Germinal center (tissue), 1 donor: Measurements from ENCODE around the gene RAB3IP.
"Not testable (repeated sequence)": the region's sequence is repeated elsewhere in the genome, so short reads cannot be mapped to it uniquely, and the experiment has no call there.

ENCODE experiments used
- DNase-seq: peaks from one replicate; pipeline ENCODE4 v3.0.0; 2012; ENCODE audit warnings: mixed read lengths, low spot score

Gene RAB3IP

DNA sequence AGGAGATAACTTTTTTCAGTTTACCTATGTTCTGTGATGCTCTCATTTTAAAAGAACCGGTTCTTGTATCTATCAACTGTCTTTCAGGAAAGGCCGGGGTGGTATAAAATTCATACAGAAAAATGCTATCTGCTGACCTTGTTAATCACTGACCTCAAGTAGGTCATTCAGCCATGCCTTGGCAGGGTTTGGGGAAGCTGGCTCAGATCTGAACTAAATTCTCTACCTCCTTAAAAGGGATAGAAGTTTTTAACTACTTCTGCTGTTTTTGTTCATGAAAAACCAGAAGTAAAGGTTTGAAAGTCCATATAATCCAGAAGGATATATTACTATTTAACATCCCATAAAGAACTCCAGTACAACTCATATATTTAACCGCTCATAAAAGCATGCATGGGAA lies 96.4 kb downstream of the RAB3IP start:
- DNase-seq: no peak

DNA sequence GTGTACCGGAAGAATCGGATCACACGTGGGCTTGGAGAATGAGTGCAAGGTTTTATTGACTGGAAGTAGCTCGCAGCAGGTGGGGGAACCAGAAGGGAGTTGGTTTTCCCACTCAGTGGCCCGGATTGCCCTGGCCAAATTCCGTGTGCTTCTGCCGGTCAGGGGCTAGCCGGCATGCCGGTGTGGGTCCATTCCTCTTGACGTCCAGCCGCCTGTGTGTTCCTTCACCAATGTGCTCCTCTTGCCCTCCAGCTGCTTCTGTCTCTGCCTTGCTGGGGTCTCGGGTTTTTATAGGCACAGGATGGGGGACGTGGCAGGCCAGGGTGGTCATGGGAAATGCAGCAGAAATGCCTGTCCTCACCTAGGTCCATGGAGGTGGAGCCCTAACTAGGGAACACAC lies 97.4 kb downstream of the RAB3IP start:
- DNase-seq: no peak

DNA sequence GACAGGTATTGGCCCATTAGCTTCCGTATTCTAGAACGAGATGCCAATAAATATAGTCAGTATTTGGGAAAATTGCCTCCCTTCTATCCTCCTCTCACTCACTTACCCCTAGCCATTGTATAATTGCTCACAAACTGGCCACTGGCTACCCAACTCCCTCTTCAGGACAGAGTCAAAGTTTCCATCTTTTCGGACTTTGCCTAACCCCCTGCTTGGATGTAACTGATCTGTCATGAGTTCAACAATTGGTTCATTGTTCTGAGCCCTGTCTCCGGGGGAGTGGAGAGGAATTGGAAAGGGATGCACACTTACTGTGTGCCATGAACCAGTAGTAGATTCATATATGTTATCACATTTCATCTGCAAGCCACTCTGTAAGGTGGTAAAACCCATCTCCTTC lies 98.5 kb downstream of the RAB3IP start:
- no peak for DNase-seq

DNA sequence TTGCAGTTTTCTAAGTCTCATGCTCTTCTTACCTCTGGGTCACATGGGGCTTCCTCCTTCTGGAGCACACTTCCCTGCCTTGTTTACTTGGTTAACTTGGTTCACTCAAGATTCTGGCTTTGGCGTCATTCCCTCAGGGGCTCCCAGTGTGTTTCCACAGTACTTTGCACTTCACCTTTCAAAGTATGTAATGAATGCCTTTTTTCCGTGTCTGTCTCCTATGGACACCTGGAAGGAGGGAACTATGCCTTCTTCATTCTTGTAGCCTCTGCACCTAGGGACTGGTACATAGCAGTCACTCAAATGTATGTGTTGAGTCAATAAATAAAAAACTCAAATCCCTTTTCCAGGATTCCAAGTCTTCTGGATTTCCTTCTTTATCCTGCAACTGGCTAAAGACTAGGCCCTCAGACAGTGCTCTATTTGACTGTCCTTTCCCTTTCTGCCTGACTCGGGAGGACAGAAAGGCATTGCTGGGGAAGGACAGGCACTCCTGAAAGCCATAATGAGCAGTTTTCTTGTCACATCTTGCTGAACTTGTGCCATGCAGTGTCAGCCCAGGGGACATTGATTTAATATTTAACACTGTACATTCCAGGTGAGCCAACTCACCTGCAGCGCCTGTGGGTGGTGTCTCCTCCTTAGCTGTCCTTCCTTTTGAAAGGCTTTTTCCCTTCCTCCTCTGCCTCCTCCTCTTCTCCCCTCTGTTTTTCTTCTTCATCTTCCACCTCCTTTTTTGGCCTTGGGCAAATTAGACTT lies 99.2 kb downstream of the RAB3IP start:
- DNase-seq: no peak

DNA sequence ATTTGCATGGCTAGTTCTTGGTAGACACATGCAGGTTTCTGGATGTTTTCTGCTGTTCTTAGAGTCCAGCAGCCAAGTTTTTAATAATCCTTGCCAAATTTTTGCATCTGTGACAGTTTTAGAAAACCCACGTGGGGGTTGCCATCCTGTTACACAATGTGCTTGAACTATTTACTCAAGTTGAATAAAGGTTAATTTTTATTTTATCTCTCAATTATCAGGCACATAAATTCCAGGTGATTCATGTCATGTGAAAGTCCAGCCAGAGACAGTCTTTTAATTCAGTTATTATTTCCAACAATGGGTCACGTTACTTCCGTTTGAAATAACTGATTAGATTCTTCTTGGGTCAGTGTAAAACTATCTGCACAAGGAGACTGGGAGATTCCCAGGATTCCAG lies 102.1 kb downstream of the RAB3IP start:
- DNase-seq: no peak

DNA sequence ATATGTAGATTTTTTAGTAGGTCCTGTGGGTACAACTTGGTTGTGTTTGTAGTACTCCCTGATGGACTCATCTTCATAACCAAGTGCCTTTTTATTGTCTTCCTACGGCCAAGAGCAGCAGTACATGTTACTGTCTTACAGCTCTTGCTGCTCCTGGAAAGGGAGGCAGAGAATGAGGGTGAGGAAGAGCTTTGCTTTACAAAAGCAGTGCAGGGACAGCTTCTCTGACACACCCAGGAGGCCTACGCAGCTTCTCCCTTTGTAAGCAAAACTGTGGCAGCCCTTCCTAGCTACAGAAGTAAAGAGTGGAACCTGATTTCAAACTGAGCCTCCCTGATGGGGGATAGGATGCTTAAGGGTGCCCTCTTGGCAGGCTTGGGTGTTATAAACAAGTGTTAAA lies 104.9 kb downstream of the RAB3IP start:
- no peak for DNase-seq

DNA sequence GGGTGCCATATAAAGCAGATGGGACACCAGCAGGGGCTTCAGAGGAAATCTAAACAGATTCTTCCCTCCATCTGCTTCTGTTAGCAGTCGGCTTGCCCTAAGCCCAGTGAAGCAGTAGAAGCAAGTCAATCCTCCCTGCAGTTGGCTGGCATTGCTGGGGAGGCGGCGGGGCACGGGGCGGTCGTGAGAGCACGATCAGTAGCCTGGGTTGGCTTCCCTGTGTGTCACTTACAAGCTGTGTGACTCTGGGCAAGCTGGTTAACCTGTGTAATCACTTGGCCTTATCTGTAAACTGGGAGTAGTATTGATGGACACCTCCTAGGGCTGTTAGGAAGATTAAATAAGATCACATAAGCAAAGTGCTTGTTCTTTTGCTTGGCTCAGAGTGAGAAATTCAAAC lies 105.8 kb downstream of the RAB3IP start:
- no peak for DNase-seq

GRCh38 chr12:69844836-69845235 lies 106.2 kb downstream of the RAB3IP start:
- DNase-seq: no peak

GRCh38 chr12:69846976-69847375 lies 108.3 kb downstream of the RAB3IP start:
- DNase-seq: no peak

GRCh38 chr12:69851976-69852375 lies 113.3 kb downstream of the RAB3IP start:
- DNase-seq: no peak

DNA sequence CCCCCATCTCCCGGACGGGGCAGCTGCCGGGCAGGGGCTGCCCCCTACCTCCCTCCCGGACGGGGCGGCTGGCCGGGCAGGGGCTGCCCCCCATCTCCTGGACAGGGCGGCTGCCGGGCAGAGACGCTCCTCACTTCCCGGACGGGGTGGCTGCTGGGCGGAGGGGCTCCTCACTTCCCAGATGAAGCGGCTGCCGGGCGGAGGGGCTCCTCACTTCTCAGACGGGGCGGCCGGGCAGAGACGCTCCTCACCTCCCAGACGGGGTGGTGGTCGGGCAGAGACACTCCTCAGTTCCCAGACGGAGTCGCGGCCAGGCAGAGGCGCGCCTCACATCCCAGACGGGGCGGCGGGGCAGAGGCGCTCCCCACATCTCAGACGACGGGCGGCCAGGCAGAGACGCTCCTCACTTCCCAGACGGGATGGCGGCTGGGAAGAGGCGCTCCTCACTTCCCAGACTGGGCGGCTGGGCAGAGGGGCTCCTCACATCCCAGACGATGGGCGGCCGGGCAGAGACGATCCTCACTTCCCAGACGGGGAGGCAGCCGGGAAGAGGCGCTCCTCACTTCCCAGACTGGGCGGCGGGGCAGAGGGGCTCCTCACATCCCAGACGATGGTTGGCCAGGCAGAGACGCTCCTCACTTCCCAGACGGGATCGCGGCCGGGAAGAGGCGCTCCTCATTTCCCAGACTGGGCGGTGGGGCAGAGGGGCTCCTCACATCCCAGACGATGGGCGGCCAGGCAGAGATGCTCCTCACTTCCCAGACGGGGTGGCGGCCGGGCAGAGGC lies 114.7 kb downstream of the RAB3IP start:
- DNase-seq: not testable (repeated sequence)

DNA sequence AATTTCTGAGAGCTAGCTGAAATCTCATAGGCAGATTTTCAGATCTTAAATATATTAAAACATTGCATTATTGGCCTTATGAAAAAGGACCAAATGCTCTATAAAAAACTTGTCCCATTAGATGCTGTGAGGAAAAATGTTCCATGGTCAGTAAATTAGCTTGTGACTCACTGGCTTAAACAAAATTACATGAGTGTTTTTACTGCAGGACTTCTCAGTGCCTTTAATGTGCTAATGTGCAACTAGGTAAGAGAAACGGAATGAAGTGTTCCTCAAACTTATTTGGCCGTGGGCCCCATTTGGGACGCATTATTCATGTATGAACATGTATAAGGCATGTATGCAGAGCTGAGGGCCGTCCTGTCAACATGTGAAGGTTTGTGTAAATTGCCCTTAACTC lies 128.0 kb downstream of the RAB3IP start:
- DNase-seq: no peak

DNA sequence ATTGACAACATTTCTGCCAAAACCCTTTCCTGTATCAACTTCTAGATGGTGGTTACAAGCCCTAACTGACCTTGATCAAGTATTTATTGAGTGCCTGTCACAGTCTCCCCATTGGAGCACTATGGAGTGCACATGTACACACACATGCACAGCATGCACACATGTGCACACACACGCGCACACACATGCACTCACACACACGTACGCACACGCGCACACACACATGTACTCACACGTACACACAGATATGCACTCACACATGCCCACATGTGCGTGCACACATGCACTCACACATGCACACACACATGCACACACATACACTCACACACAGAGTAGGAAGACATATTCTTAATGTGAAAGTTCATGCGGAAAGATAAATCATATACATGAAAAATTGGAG lies 130.0 kb downstream of the RAB3IP start:
- DNase-seq: no peak

DNA sequence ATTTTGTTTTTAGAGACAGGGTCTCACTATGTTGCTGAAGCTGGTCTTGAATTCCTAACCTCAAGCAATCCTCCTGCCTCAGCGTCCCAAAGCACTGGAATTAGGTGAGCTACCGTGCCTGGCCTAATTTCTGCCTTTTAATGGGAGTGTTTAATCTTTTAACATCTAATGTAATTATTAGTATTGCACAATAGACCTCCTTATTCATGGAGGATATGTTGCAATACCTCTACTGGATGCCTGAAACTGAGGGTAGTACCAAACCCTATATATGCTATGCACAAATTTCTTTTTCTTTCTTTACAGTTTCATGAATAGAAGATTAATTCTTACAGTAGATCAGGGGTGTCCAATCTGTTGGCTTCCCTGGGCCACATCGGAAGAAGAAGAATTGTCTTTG lies 134.1 kb downstream of the RAB3IP start:
- DNase-seq: no peak
